K562 (cell line): ENCODE results near the gene ZSWIM4. TPM values are rescaled to one million over a fixed set of nuclear protein-coding genes. Genes with fewer than 3 reads are reported as not detected.

ENCODE experiments used
- HIVEP1 ChIP-seq: fragments of 250-450 bp; sonication (Bioruptor Pico); IDR thresholded peaks from 2 replicates; pipeline ENCODE4 v1.4.0; 2020; ENCODE audit warnings: mild to moderate bottlenecking
- L3MBTL2 ChIP-seq: fragments of 450-650 bp; IDR thresholded peaks from 2 replicates; pipeline ENCODE4 v1.6.1; 2016; ENCODE audit warnings: mild to moderate bottlenecking, moderate library complexity
- MED1 ChIP-seq: sonication (generic); formaldehyde crosslinking; IDR thresholded peaks from 2 replicates; pipeline ENCODE4 v1.8.1; 2023; ENCODE audit warnings: missing genetic modification reagents, borderline replicate concordance
- MXI1 ChIP-seq: IDR thresholded peaks from 2 replicates; pipeline ENCODE4 v1.6.1; 2011; ENCODE audit warnings: low read depth, mild to moderate bottlenecking, improper control_type of control experiment, low read length
- NEUROD1 ChIP-seq: fragments of 150-350 bp; IDR thresholded peaks from 2 replicates; pipeline ENCODE4 v1.6.1; 2014; ENCODE audit warnings: borderline replicate concordance, low read length, low read depth; ENCODE audit not compliant: partially characterized antibody
- NR2C2 ChIP-seq, 2 experiments: fragments of 200-800 bp in 1 of 2; sonication (Bioruptor generic) in 1 of 2; sonication (generic) in 1 of 2; formaldehyde crosslinking in 1 of 2; IDR thresholded peaks; 2 replicates each; pipeline versions ENCODE4 v1.6.1 to v1.8.0; 2016 to 2022; ENCODE audit warnings: mild to moderate bottlenecking in 1 of 2, missing compliant biosample characterization in 1 of 2, missing genetic modification characterization in 1 of 2, missing genetic modification reagents in 1 of 2
- POLR2A ChIP-seq: fragments of 450-650 bp; conservative IDR thresholded peaks from 2 replicates; pipeline ENCODE4 v1.6.1; 2016
- POLR2G ChIP-seq: fragments of 200-400 bp; formaldehyde crosslinking; IDR thresholded peaks from 2 replicates; pipeline ENCODE4 v1.6.1; 2017; ENCODE audit warnings: low read depth, mild to moderate bottlenecking, antibody characterized with exemption, low read length, moderate library complexity
- RBFOX2 ChIP-seq: fragments of 200-400 bp; formaldehyde crosslinking; IDR thresholded peaks from 2 replicates; pipeline ENCODE4 v1.6.1; 2017; ENCODE audit warnings: low read depth, mild to moderate bottlenecking, low read length, moderate library complexity
- RBM22 ChIP-seq: fragments of 200-400 bp; formaldehyde crosslinking; IDR thresholded peaks from 2 replicates; pipeline ENCODE4 v1.6.1; 2018; ENCODE audit warnings: low read length, low read depth; ENCODE audit not compliant: poor library complexity, severe bottlenecking
- TEAD1 ChIP-seq, 2 experiments: fragments of 450-650 bp in 1 of 2; sonication (generic) in 1 of 2; formaldehyde crosslinking; IDR thresholded peaks; 2 replicates each; pipeline versions ENCODE4 v1.4.0 to v1.8.0; 2020 to 2022; ENCODE audit warnings: mild to moderate bottlenecking in 2 of 2, missing genetic modification reagents in 1 of 2
- ZBTB7A ChIP-seq: IDR thresholded peaks from 2 replicates; pipeline ENCODE4 v1.6.1; 2011; ENCODE audit warnings: low read depth, mild to moderate bottlenecking, low read length, moderate library complexity, borderline replicate concordance; ENCODE audit not compliant: control insufficient read depth
- ZKSCAN8 ChIP-seq: fragments of 200-800 bp; sonication (Bioruptor generic); IDR thresholded peaks from 2 replicates; pipeline ENCODE4 v1.6.1; 2016; ENCODE audit warnings: missing genetic modification characterization, missing compliant biosample characterization
- ZNF232 ChIP-seq: sonication (generic); formaldehyde crosslinking; IDR thresholded peaks from 2 replicates; pipeline ENCODE4 v1.8.0; 2022; ENCODE audit warnings: mild to moderate bottlenecking, missing genetic modification reagents
- polyA plus RNA-seq, 8 experiments: library from polyadenylated mRNA; depleted of rRNA in 4 of 8; stranded (reverse) in 5 of 8; unstranded in 3 of 8; fragments of >200 nt; fragmentation: Nextera tagmentation in 2 of 8; fragmentation: Illumina TruSeq in 1 of 8; extraction: Ambion mirVana in 2 of 8; extraction: Trizol in 1 of 8; gene quantifications; 2 replicates each; pipeline versions ENCODE4 v1.2.1 to v1.2.3, GENCODE V29; 2011 to 2014; ENCODE audit warnings: inconsistent platforms in 1 of 8, missing spikeins in 1 of 8
- total RNA-seq, 7 experiments: library from RNA; depleted of rRNA in 6 of 7; stranded (reverse); fragments of >200 nt in 6 of 7; fragmentation: Illumina TruSeq in 2 of 7; extraction: Trizol in 2 of 7; gene quantifications; 2 replicates each; pipeline versions ENCODE4 v1.2.1 to v1.2.3, GENCODE V29; 2011 to 2021; ENCODE audit warnings: low replicate concordance in 1 of 7
- TF ChIP-seq, protein P1 (sequence below), 2 experiments: fragments of 450-650 bp in 1 of 2; sonication (generic) in 1 of 2; formaldehyde crosslinking in 1 of 2; IDR thresholded peaks; 2 replicates each; pipeline versions ENCODE4 v1.7.1 to v1.9.0; 2016 to 2022; ENCODE audit warnings: inconsistent platforms in 1 of 2, mild to moderate bottlenecking in 1 of 2, missing genetic modification reagents in 1 of 2
- TF ChIP-seq, protein P2 (sequence below): fragments of 450-650 bp; IDR thresholded peaks from 2 replicates; pipeline ENCODE4 v1.6.1; 2016; ENCODE audit warnings: antibody characterized with exemption

ZSWIM4 gene
- total and polyA plus RNA-seq, 9 of the 15 experiments (the other 6 are each of a cell fraction or from before 2014, with no cell fraction given): 0.25 to 3.7 (median 0.79) TPM; not detected in 2

DNA sequence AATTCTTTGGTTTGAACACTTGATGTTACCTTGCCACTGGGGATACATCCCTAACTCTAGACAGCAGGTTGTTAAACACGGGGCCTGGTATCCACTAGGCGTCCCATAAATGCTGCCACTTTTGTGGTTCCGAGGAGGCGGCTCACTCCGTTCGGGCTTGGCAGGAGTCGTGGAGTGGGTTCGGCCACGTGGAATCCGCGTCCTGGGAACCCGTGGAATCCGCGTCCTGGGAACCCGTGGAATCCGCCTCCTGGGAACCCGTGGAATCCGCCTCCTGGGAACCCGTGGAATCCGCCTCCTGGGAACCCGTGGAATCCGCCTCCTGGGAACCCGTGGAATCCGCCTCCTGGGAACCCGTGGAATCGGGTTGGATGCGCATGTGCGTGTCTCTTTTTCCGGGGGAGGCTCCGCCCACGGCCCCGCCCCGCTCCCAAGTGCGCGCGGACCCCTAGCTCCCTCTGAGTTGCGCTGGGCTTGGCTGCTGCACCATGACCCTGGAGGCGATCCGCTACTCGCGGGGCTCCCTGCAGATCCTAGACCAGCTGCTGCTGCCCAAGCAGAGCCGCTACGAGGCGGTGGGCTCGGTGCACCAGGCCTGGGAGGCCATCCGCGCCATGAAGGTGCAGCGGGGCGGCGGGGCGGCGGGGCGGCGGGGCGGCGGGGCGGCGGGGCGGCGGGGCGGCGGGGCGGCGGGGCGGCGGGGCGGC, 31.0 kb upstream of the ZSWIM4 start, which contains the start of gene MRI1 (continued):
- TF ChIP-seq, protein P1, sequence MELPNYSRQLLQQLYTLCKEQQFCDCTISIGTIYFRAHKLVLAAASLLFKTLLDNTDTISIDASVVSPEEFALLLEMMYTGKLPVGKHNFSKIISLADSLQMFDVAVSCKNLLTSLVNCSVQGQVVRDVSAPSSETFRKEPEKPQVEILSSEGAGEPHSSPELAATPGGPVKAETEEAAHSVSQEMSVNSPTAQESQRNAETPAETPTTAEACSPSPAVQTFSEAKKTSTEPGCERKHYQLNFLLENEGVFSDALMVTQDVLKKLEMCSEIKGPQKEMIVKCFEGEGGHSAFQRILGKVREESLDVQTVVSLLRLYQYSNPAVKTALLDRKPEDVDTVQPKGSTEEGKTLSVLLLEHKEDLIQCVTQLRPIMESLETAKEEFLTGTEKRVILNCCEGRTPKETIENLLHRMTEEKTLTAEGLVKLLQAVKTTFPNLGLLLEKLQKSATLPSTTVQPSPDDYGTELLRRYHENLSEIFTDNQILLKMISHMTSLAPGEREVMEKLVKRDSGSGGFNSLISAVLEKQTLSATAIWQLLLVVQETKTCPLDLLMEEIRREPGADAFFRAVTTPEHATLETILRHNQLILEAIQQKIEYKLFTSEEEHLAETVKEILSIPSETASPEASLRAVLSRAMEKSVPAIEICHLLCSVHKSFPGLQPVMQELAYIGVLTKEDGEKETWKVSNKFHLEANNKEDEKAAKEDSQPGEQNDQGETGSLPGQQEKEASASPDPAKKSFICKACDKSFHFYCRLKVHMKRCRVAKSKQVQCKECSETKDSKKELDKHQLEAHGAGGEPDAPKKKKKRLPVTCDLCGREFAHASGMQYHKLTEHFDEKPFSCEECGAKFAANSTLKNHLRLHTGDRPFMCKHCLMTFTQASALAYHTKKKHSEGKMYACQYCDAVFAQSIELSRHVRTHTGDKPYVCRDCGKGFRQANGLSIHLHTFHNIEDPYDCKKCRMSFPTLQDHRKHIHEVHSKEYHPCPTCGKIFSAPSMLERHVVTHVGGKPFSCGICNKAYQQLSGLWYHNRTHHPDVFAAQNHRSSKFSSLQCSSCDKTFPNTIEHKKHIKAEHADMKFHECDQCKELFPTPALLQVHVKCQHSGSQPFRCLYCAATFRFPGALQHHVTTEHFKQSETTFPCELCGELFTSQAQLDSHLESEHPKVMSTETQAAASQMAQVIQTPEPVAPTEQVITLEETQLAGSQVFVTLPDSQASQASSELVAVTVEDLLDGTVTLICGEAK (IDR thresholded peaks at IDR 0.05): 0 out of 2 replicates have a peak, but pooled peaks have one; percentile 36
- TF ChIP-seq, protein P1 (CRISPR knock-in tag; IDR thresholded peaks at IDR 0.05): no peak
- TF ChIP-seq RBFOX2 (peak; percentile 74), MED1 (CRISPR knock-in tag) (no peak), ZKSCAN8 (CRISPR knock-in tag) (peak; percentile 99), NEUROD1 (no peak), POLR2G (peak; percentile 85), POLR2A (peak; percentile 53; the same call in 1 of the 2 replicates), ZBTB7A (peak; percentile 74), RBM22 (peak; percentile 53), NR2C2 (CRISPR knock-in tag; IDR thresholded peaks at IDR 0.05) (no peak), NR2C2 (tag; IDR thresholded peaks at IDR 0.05) (peak; percentile 5; the same call in 1 of the 2 replicates), MXI1 (peak; percentile 12; the same call in 1 of the 2 replicates), HIVEP1 (CRISPR knock-in tag) (no peak), L3MBTL2 (peak; percentile 28; the same call in 1 of the 2 replicates), TEAD1 (CRISPR knock-in tag; IDR thresholded peaks at IDR 0.05) (0 out of 4 replicates have a peak, but pooled peaks of 1 of the 2 experiments have one; percentile 43), ZNF232 (CRISPR knock-in tag) (0 out of 2 replicates have a peak, but pooled peaks have one; percentile 35)
- TF ChIP-seq, protein P2, sequence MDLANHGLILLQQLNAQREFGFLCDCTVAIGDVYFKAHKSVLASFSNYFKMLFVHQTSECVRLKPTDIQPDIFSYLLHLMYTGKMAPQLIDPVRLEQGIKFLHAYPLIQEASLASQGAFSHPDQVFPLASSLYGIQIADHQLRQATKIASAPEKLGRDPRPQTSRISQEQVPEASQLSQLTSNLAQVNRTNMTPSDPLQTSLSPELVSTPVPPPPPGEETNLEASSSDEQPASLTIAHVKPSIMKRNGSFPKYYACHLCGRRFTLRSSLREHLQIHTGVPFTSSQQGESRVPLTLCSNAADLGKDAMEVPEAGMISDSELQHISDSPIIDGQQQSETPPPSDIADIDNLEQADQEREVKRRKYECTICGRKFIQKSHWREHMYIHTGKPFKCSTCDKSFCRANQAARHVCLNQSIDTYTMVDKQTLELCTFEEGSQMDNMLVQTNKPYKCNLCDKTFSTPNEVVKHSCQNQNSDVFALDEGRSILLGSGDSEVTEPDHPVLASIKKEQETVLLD: peak; percentile 61; the same call in 1 of the 2 replicates
